Keratinocyte (primary cell): Measurements from ENCODE around the gene DEF6. TPM values are rescaled to one million over a fixed set of nuclear protein-coding genes. Genes with fewer than 3 reads are reported as not detected.

Experiments
- DNase-seq: peaks from one replicate; pipeline ENCODE4 v3.0.0-alpha.2; 2011; ENCODE audit warnings: low read depth, missing footprints, low spot score
- FAIRE-seq: peaks from 2 replicates; lab custom pipeline; 2011; peaks lifted over from hg19 to GRCh38; lab: Jason Lieb, UNC
- H2AFZ ChIP-seq: 2 replicates; pipeline ENCODE4 v1.6.0; 2012; ENCODE audit warnings: low read length, control low read depth, inconsistent platforms; ENCODE audit not compliant: control insufficient read depth
- H3K27ac ChIP-seq: 2 replicates; pipeline ENCODE4 v1.5.1; 2011; ENCODE audit warnings: low read length; ENCODE audit not compliant: control insufficient read depth, insufficient read depth
- H3K27me3 ChIP-seq: 3 replicates; pipeline ENCODE4 v1.6.0; 2011; ENCODE audit warnings: low read length; ENCODE audit not compliant: control insufficient read depth, insufficient read depth; ENCODE audit errors: extremely low read depth
- H3K36me3 ChIP-seq, 2 experiments: 2 replicates in 1 of 2; 3 replicates in 1 of 2; pipeline ENCODE4 v1.5.1; 2011; ENCODE audit warnings: low read length in 2 of 2, mild to moderate bottlenecking in 1 of 2; ENCODE audit not compliant: control insufficient read depth in 2 of 2, insufficient read depth in 2 of 2; ENCODE audit errors: extremely low read depth in 1 of 2
- H3K4me1 ChIP-seq: 3 replicates; pipeline ENCODE4 v1.5.1; 2011; ENCODE audit warnings: low read length; ENCODE audit not compliant: control insufficient read depth, insufficient read depth; ENCODE audit errors: extremely low read depth
- H3K4me2 ChIP-seq: 3 replicates; pipeline ENCODE4 v1.6.0; 2011; ENCODE audit warnings: low read depth, low read length; ENCODE audit not compliant: control insufficient read depth, insufficient read depth; ENCODE audit errors: extremely low read depth
- H3K4me3 ChIP-seq, 3 experiments: fragments of 200-600 bp in 1 of 3; sonication (generic) in 1 of 3; 2 replicates in 2 of 3; 3 replicates in 1 of 3; pipeline ENCODE4 v1.5.1; 2011 to 2016; ENCODE audit warnings: low read length in 3 of 3, mild to moderate bottlenecking in 3 of 3, control low read depth in 2 of 3, inconsistent platforms in 1 of 3, low read depth in 1 of 3, mixed read lengths in 1 of 3, mixed run types in 1 of 3, moderate library complexity in 1 of 3; ENCODE audit not compliant: control insufficient read depth in 2 of 3, insufficient read depth in 2 of 3; ENCODE audit errors: extremely low read depth in 1 of 3
- H3K79me2 ChIP-seq: 2 replicates; pipeline ENCODE4 v1.6.0; 2012; ENCODE audit warnings: low read length; ENCODE audit not compliant: control insufficient read depth, insufficient read depth
- H3K9ac ChIP-seq: 3 replicates; pipeline ENCODE4 v1.6.0; 2011; ENCODE audit warnings: low read length; ENCODE audit not compliant: control insufficient read depth, insufficient read depth; ENCODE audit errors: extremely low read depth
- H3K9me1 ChIP-seq: 3 replicates; pipeline ENCODE4 v1.6.0; 2011; ENCODE audit warnings: low read length; ENCODE audit not compliant: control insufficient read depth, insufficient read depth; ENCODE audit errors: extremely low read depth
- H3K9me3 ChIP-seq: 2 replicates; pipeline ENCODE4 v1.5.1; 2012; ENCODE audit warnings: low read depth, low read length; ENCODE audit not compliant: control insufficient read depth
- H4K20me1 ChIP-seq: 3 replicates; pipeline ENCODE4 v1.6.0; 2011; ENCODE audit warnings: low read length; ENCODE audit not compliant: control insufficient read depth, insufficient read depth; ENCODE audit errors: extremely low read depth
- EZH2 ChIP-seq: IDR thresholded peaks from one replicate; pipeline ENCODE4 v1.6.1; 2012; ENCODE audit warnings: inconsistent platforms, mild to moderate bottlenecking, low read length, moderate library complexity
- dilution Hi-C: fragments of 300-500 bp; cut with MboI; formaldehyde crosslinking; loops from one replicate; pipeline ENCODE4 v1.7.0; 2020; ENCODE audit warnings: low sequenced_read_pairs; ENCODE audit not compliant: extremely low pct_ligation_motif_present
- polyA plus RNA-seq, 5 experiments: library from polyadenylated mRNA; depleted of rRNA in 3 of 5; stranded (reverse) in 3 of 5; stranded (forward) in 1 of 5; unstranded in 1 of 5; fragments of >200 nt; gene quantifications; 1 replicate in 1 of 5; 2 replicates in 3 of 5; 3 replicates in 1 of 5; pipeline versions ENCODE4 v1.2.1 to v1.2.3, GENCODE V29; 2011 to 2012; ENCODE audit warnings: missing spikeins in 2 of 5, low read depth in 1 of 5, low replicate concordance in 1 of 5
- TF ChIP-seq, protein P1 (sequence below), 3 experiments: IDR thresholded peaks in 1 of 3; conservative IDR thresholded peaks in 1 of 3; optimal IDR thresholded peaks in 1 of 3; 2 replicates in 2 of 3; 3 replicates in 1 of 3; pipeline versions ENCODE3 to v1.5.1; 2011; ENCODE audit warnings: low read length in 3 of 3, mild to moderate bottlenecking in 3 of 3, moderate library complexity in 2 of 3, control low read depth in 1 of 3, inconsistent platforms in 1 of 3; ENCODE audit not compliant: insufficient read depth in 2 of 3; ENCODE audit errors: extremely low read depth in 1 of 3

The DEF6 gene
- polyA plus RNA-seq, 1 donor (not counting 4 experiments of a cell fraction or from before 2014, with no cell fraction given) = 17.3 TPM

DNA sequence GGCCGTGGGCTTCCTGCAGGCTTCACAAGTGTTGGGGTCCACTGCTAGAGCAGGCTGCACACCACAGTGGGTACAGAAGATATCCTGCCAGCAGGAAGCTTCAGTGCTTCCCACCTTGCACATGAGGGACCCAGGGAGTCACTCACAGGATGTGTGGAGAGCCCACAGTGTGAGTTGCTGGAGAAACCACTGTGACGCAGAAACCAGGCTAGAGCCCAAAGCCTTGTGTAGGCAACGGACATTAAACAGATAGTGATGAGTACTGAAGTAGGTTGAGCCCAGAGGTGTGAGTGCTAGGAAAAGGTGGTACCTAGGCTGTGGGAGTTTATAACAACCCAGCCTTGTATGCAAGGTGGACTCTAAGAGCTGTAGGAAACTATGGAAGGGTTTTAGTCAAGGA, 18.9 kb upstream of the DEF6 start:
- H3K79me2 ChIP-seq = no peaks in the 10 kb centered on the region
- DNase-seq = no peak
- no peaks in the 10 kb centered on the region for H4K20me1 ChIP-seq
- no peaks in the 10 kb centered on the region for H3K9me1 ChIP-seq
- no peaks in the 10 kb centered on the region for H3K4me1 ChIP-seq
- H3K27ac ChIP-seq = no peak overlapping the region
- H3K4me2 ChIP-seq = no peak overlapping the region
- peaks cover 0 to 7% of the 10 kb centered on the region in 2 experiments for H3K36me3 ChIP-seq
- no peaks in the 10 kb centered on the region for H3K9me3 ChIP-seq
- no peak overlapping the region for H3K4me3 ChIP-seq
- TF ChIP-seq, protein P1, sequence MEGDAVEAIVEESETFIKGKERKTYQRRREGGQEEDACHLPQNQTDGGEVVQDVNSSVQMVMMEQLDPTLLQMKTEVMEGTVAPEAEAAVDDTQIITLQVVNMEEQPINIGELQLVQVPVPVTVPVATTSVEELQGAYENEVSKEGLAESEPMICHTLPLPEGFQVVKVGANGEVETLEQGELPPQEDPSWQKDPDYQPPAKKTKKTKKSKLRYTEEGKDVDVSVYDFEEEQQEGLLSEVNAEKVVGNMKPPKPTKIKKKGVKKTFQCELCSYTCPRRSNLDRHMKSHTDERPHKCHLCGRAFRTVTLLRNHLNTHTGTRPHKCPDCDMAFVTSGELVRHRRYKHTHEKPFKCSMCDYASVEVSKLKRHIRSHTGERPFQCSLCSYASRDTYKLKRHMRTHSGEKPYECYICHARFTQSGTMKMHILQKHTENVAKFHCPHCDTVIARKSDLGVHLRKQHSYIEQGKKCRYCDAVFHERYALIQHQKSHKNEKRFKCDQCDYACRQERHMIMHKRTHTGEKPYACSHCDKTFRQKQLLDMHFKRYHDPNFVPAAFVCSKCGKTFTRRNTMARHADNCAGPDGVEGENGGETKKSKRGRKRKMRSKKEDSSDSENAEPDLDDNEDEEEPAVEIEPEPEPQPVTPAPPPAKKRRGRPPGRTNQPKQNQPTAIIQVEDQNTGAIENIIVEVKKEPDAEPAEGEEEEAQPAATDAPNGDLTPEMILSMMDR (optimal IDR thresholded peaks at IDR 0.05 in 1 of 3, IDR thresholded peaks at IDR 0.05 in 1 of 3, conservative IDR thresholded peaks at IDR 0.05 in 1 of 3; ENCODE audit: extremely low read depth in 1 of 3, insufficient read depth in 2 of 3, low read length in 3 of 3) = no peak
- TF ChIP-seq EZH2 = no peak
- no peak overlapping the region for H2AFZ ChIP-seq
- no peaks in the 10 kb centered on the region for H3K27me3 ChIP-seq
- H3K9ac ChIP-seq = no peak overlapping the region
- dilution Hi-C loops = no loop called here
- no peak for FAIRE-seq

DNA sequence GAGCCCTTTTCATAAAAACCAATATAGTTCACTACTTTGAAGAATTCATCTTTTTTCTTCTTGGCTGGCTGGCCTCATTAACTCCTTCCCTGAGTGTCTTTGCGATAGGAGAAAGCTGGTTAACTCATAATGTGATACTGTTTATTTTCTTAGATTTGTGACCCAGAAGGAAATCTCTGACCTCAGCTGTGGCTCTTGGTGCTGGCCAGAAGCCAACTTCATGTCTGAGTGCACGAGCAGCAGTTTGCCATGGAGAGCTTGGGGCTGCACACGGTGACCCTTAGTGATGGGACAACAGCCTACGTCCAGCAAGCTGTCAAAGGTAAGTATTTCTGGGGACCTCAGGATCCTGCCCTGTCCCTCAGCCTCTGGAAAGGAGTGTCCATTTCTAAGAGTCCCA, 16.7 kb upstream of the DEF6 start:
- no peaks in the 10 kb centered on the region for H3K79me2 ChIP-seq
- no peaks in the 10 kb centered on the region for H3K9me1 ChIP-seq
- FAIRE-seq (no peak), DNase-seq (no peak)
- TF ChIP-seq, protein P1 (optimal IDR thresholded peaks at IDR 0.05 in 1 of 3, IDR thresholded peaks at IDR 0.05 in 1 of 3, conservative IDR thresholded peaks at IDR 0.05 in 1 of 3; ENCODE audit: extremely low read depth in 1 of 3, insufficient read depth in 2 of 3, low read length in 3 of 3) = no peak
- no peak for TF ChIP-seq EZH2
- no peak overlapping the region for H3K9ac ChIP-seq
- no peaks in the 10 kb centered on the region for H3K9me3 ChIP-seq
- H3K27me3 ChIP-seq = no peaks in the 10 kb centered on the region
- H4K20me1 ChIP-seq = no peaks in the 10 kb centered on the region
- no peaks in the 10 kb centered on the region for H3K4me1 ChIP-seq
- peaks cover 0 to 8% of the 10 kb centered on the region in 2 experiments for H3K36me3 ChIP-seq
- no peak overlapping the region for H3K4me2 ChIP-seq
- dilution Hi-C loops = no loop called here
- H3K27ac ChIP-seq = no peak overlapping the region
- H2AFZ ChIP-seq = no peak overlapping the region
- no peak overlapping the region for H3K4me3 ChIP-seq
